Activated CD4-positive, alpha-beta T cell treated with anti-CD3 and anti-CD28 coated beads, Interleukin-2, amount 50 U/mL, for 1 hour (primary cell): ENCODE results near the gene ATXN1.
"Not testable (repeated sequence)": the region's sequence is repeated elsewhere in the genome, so short reads cannot be mapped to it uniquely, and the experiment has no call there.

Source experiments
- DNase-seq: peaks from one replicate; pipeline ENCODE4 v3.0.0-alpha.2; 2020

ATXN1 gene

DNA sequence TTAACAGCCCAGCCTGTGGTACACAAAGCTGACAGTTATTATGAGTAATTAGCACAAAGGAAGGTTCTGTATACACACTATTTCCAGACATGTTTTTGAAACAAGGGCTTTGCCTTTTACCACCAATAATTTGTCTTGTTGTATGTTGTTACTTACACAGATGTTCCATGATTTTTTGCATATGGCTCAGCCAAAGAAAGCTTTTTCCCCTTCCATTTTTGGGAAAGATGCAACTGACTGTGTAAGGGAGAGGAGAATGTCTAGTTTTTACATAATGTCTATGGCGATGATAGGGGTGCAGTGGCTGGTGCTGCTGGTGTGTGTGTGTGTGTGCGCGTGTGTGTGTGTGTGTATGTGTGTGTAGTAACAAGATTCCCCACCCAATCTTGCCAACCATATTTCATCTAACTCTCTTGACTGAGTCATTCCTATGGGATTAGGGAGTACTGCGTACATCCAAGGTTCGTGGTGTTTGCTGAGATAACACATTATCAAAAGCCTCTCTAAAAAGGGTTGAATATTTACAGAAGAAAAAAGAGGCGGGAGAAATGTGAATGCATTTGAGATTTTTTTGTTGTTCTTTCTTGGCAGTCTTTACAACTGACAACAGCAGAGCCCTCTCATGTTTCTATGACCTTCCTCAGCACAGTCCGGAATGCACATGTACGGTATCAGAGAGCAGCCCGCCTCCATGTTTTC is 330.7 kb downstream of the ATXN1 start:
- no peak for DNase-seq

GRCh38 chr6:16429669-16430068 is 331.6 kb downstream of the ATXN1 start:
- no peak for DNase-seq

DNA sequence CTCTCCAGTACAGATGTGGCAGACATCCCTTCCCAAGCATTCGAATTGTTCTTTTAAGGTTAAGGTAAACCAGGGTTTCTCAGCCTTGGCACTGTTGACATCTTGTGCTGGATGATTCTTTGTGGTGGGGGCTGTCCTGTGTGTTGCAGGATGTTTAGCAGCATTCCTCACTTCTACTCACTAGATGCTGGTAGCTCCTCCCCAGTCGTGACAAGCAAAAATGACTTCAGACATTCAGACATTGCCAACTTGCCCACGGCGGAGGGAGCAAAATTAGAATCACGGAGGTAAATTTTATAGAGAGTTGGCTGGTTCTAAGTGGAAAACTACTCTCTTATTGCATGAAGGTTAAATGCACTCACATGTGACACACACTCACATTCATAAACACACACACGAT is 334.1 kb downstream of the ATXN1 start:
- DNase-seq = no peak

DNA sequence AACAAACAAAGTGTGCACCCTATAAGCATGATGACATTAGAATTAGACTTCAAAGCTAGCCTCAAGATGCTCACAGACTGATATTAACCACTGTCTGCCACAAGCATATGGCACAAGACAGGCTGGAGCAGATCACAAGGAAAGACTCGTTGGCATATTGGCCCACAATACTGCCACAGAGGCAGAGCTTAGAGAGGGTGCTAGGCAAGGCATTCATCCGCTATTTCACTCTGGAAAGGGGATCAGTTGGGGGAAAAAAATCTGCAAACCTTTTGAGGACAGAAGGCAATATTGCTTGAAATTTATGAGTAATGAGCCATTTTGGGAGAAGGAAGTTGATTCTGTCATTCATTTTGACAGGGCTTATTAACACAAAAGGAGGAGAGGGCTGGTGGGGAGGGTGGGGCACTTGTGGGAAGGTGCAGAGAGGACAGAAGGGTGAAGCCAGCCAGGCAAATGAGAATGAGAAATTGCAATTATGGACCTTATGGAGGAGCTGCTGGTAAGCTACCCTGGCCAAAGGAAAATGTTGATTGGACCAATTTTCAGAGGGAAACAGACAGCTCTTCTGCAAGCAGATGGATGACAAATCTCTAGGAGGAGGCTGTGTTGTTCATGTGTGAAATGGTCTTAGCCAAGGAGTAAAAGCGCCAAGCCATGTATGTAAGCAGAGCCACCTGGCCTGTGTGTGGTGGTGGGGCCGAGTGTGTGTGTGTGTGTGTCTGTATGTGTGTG is 335.2 kb downstream of the ATXN1 start:
- no peak for DNase-seq

DNA sequence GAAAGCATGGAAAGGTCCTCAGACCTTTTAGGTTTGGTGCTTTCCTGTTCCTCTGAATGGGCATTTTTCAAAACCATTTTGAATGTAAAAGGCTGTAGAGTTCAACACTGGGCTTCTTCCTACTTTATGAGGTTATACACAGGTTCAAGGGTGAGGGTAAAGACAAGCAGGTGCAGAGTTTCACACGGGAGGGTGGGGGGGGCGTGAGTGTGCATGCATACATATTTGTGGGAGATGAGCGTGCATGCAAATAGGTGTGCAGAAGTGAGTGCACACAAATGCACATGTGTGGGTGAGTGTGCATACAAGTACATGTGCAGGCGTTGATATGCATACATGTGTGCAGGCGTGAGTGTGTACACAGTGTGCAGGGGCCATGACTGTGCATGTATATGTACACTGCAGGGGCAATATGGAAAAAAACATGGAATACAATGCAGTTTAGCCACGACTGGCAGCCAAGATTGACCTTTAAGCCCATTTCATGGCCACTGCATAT is 339.7 kb downstream of the ATXN1 start:
- DNase-seq = no peak

GRCh38 chr6:16420715-16421461 is 340.4 kb downstream of the ATXN1 start:
- peak; percentile 44 for DNase-seq

- DNase-seq = no peak
Observed at GRCh38 chr6:16420337-16420714, 340.9 kb downstream of the ATXN1 start.

DNA sequence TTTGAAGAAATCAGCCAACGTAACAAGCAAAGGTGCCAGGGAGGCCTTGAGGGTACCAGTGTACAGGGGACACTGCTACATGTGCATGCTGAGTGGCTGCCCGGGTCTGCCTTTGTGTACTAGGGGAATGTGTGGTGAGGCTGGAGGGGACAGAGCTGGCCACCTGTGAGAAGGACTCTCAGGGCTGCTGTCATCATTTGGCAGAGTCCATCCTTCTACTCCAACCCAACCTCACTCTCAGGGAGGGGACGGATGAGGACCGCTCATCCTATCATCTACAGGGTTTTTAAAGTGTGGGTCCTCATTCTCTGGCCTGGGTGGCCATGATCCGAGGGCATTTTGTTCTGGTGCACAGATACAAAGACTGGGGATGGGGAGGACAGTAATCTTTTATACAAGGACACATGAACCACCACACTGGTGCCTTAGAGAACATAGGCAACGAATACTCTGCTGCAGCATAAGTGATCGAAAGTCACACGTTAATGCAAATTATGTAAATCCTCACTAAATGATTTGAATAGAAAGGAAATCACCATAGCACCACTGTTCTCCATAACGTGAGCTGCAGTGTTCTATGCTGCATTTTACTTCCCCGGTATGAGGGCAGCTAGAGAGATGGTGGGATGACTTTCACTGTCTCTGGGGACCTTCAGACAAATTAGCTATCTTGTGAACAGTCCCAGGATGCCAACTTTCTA is 341.5 kb downstream of the ATXN1 start:
- DNase-seq = no peak

- no peak for DNase-seq
Observed at GRCh38 chr6:16418151-16418550, 343.1 kb downstream of the ATXN1 start.

DNA sequence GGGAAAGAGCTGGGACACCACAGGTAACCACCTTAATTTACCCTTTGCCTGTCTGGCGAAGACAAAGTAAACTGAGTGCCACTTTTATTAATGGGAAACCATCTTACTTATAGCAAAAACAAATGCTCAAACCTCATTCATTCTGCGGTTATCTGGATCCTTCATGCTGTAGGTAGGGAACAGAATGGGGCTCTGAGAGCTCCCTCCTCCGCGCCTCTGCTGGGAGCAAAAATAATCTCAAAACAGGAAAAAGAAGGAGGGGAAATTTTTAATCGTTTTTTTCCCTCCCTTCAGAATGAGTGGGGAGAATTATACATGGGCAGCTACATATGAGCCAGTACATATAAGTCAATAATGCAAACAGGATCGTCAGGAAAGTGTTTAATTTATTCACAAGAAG is 345.6 kb downstream of the ATXN1 start:
- no peak for DNase-seq

DNA sequence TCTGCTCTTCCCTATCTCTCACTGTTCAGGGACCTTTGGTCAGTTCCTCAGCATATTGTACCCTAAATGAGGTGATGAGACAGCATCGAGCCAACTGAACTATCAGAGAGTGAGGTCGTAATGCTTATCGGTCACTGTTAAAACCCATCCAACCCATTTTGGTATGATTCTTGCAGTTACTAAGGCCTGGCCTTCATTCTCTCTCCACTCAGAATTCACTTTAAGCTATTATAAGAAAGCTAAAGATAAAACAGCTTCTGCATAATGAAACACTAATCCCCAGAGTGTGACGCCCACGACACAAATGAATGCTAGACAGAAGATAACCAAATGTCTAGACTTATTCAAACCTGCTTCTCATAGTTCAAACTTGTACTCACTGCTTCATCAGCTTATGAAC is 347.1 kb downstream of the ATXN1 start:
- DNase-seq = peak; percentile 25

- peak; percentile 19 for DNase-seq
Observed at GRCh38 chr6:16413399-16413798, 347.9 kb downstream of the ATXN1 start.

DNA sequence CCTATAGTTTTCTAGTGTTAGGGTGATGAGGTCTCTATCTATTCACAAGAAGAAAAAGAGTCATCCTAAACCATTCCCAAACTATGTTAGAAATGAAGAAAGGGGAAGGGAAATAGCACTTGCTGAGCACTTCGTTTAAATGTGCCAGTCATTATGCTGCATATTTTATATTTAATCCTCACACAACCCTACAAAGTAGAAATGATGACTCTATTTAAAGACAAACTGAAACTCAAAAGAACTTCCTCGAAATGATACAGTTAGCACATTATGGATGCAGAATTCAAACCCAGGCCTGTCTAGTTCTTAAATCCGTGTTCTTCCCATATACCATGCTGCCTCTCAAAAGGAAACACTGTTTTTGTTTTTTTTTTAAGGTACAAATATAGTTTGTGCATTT is 348.3 kb downstream of the ATXN1 start:
- no peak for DNase-seq

DNA sequence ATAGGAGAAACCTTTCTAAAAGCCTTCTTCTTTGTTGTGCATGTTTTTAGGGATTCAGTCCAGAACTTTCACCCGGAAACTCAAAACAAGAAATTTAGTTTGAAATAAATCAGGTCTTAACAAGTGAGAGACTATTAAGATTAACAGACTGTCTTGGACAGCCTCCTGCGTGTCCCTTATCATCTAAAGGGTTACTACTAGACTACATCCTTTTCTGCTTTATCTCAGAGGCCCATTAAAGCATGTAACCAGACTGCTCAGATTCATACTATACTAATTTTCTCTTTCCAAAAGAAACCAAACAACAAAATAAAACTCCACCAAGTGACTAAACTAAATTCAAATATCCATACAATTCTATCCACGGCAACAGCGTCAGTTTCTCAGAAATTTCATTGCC is 349.1 kb downstream of the ATXN1 start:
- DNase-seq = no peak

DNA sequence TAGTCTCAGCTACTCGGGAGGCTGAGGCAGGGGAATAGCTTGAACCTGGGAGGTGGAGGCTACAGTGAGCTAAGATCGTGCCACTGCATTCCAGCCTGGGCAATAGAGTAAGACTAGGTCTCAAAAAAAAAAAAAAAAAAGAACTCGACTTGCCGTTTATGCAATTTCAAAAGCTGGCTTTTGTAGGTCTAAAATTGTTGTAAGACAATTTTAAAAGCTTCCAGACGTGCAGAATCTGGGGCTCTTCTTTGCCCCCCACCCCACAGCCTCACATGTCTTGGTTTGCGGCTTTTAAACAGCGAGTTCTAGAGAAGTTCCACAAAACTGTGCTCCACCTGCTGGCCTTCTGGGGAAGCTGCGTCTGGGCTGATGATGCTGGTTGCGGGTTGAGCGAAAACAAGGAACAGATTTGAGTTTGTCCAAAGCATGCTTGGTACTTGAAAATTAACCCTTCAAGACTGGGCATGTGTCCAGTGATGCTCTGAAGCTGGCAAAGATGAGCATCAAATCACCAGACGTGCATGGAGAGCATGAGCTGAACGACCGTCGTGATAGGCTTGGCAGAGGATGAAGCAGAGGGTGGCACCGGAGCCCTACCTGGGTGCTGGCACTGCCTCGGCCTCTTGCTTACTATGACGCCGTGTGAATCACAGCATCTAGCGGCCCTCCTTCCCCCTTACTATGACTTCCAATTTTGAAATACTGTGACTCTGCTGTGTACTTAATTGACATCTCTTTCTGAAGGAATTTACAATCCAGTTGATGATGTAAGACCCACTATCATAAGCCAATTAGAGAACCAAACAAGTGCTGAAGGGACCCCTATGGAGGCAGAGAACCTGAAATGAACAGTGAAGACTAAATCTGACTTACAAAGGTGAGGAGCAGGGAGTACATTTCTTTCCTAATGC is 351.5 kb downstream of the ATXN1 start:
- peak; percentile 59 for DNase-seq

GRCh38 chr6:16408766-16409165 is 352.5 kb downstream of the ATXN1 start:
- DNase-seq = no peak

DNA sequence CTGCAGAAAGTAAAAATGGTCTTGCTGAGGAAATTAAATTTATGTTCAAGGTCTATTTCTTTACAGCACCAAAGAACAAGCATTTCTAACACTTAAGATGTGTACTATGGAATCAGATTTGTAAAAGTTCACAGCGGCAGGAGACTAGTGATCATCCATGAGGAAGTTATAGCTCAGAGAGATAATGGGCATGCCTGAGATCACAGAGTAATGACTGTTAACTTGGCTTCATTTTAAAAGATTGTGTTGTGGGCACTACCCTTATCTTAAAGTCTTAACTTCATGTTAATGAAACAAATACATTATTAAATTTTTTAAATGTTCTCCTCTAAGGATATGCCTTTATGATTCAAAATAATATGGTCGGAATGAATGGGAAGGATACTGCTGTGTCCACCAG is 354.3 kb downstream of the ATXN1 start:
- no peak for DNase-seq

DNA sequence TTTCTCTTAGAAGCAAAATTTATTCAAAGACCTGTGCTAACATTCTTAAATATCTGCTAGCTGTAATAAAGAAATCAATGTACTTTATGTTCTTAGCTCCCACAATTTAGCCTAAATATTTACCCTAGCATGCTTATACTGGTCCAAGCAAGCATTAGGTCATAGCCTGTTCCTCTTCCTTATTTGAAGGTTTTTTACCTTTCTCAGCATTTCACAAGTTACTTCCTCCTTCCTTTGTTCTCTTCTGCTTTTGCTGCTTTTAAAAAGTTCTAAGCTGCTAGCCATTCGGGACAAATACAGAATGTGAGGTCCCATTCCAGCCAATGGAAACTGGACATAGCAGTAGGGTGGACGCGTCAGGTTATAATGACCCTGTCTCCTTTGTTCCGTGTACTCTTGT is 354.7 kb downstream of the ATXN1 start:
- DNase-seq = not testable (repeated sequence)

- DNase-seq = no peak
Observed at GRCh38 chr6:16405375-16405774, 355.9 kb downstream of the ATXN1 start.

DNA sequence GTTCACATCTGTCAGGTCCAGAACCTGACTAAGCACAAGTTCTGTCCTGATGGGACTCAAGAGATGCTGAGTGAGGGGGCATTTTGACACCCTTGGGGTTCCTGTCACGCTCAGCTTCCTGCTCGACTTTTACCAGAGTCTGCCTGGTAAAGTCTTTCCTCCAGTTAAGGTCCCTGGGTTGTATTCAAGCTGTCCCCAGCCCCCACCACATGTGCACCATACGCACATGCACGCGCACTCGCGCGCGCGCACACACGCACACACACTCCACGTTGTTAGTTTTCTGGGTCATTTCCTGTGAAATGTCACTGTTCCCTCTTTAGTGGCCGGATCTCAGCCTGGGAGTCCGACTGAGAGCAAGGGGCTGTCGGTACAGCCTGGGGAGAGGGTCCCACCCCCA is 356.8 kb downstream of the ATXN1 start:
- DNase-seq = no peak

GRCh38 chr6:16403831-16404230 is 357.4 kb downstream of the ATXN1 start:
- DNase-seq = no peak

DNA sequence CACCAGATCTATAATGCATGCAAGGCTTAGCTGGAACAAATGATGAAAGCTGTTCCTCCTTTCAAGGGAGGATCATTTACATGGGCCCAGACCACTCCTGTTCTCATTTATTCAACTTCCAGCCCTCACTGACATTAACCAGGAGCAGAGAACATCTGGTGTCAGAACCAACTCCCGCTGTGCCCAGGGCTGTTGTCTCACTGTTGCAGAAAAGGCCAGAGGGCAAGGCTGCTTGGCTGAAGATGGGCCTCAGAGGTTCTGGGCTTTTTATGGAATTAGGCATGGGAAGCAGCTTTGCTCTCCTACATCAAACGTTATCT is 358.7 kb downstream of the ATXN1 start:
- no peak for DNase-seq
